CD4-positive, alpha-beta T cell (primary cell): Measurements from ENCODE around the gene ZNF277. TPM values are rescaled to one million over a fixed set of nuclear protein-coding genes. Genes with fewer than 3 reads are reported as not detected.

Experiments
- ATAC-seq: fragments of 200-7000 bp; cut with Tn5 transposase; one replicate; pipeline ENCODE4 v1.10.0; 2022; ENCODE audit warnings: mild to moderate bottlenecking; ENCODE audit not compliant: poor library complexity
- CTCF ChIA-PET: fragments of 350-600 bp; sonication (Branson Sonifier 250); formaldehyde crosslinking; loops from one replicate; lab custom pipeline; 2021; ENCODE audit warnings: antibody characterized with exemption, inconsistent platforms; lab: Charles Lee
- POLR2A ChIA-PET: fragments of 350-600 bp; sonication (Branson Sonifier 250); formaldehyde crosslinking; loops from one replicate; lab custom pipeline; 2021; ENCODE audit warnings: antibody characterized with exemption, inconsistent platforms; lab: Charles Lee
- DNase-seq, 14 experiments: peaks; one replicate each; pipeline ENCODE4 v3.0.0-alpha.2; 2013 to 2020; ENCODE audit warnings: mixed read lengths in 2 of 14
- H3K27ac ChIP-seq, 2 donors: one replicate each; pipeline versions ENCODE4 v1.5.1 to v1.7.0; 2013; ENCODE audit warnings: low read length in 2 of 2, low read depth in 1 of 2, mild to moderate bottlenecking in 1 of 2
- H3K27me3 ChIP-seq, 2 experiments: 1 replicate in 1 of 2; 2 replicates in 1 of 2; pipeline versions ENCODE4 v1.6.1 to v1.7.0; 2013; ENCODE audit warnings: low read length in 2 of 2, control low read depth in 1 of 2, mild to moderate bottlenecking in 1 of 2, moderate library complexity in 1 of 2; ENCODE audit not compliant: insufficient read depth in 2 of 2, control insufficient read depth in 1 of 2
- H3K36me3 ChIP-seq: one replicate; pipeline ENCODE4 v1.6.1; 2013; ENCODE audit warnings: low read length, control low read depth; ENCODE audit not compliant: insufficient read depth
- H3K4me1 ChIP-seq: one replicate; pipeline ENCODE4 v1.6.1; 2013; ENCODE audit warnings: low read length, control low read depth; ENCODE audit not compliant: insufficient read depth
- H3K4me3 ChIP-seq: one replicate; pipeline ENCODE4 v1.5.1; 2013; ENCODE audit warnings: mild to moderate bottlenecking, low read length, moderate library complexity
- H3K9me3 ChIP-seq, 2 experiments: 1 replicate in 1 of 2; 2 replicates in 1 of 2; pipeline versions ENCODE4 v1.6.1 to v1.7.0; 2013; ENCODE audit warnings: low read length in 2 of 2, mild to moderate bottlenecking in 2 of 2, control low read depth in 1 of 2, moderate library complexity in 1 of 2; ENCODE audit not compliant: control insufficient read depth in 1 of 2, insufficient read depth in 1 of 2
- H3K27ac Mint-ChIP-seq: one replicate; pipeline ENCODE4 v1.8.0; 2020; ENCODE audit warnings: mixed read lengths
- H3K27me3 Mint-ChIP-seq: one replicate; pipeline ENCODE4 v1.8.0; 2021; ENCODE audit warnings: mixed read lengths
- H3K36me3 Mint-ChIP-seq: one replicate; pipeline ENCODE4 v1.8.0; 2021; ENCODE audit warnings: low read depth, mixed read lengths
- H3K4me1 Mint-ChIP-seq: one replicate; pipeline ENCODE4 v1.8.0; 2021; ENCODE audit warnings: low read depth, mixed read lengths
- H3K4me3 Mint-ChIP-seq: one replicate; pipeline ENCODE4 v1.8.0; 2020; ENCODE audit warnings: mild to moderate bottlenecking, mixed read lengths
- H3K9me3 Mint-ChIP-seq: one replicate; pipeline ENCODE4 v1.8.0; 2020; ENCODE audit warnings: mixed read lengths
- intact Hi-C, 2 experiments: fragments of 100-400 bp; cut with DNase I in 1 of 2; cut with micrococcal nuclease in 1 of 2; formaldehyde crosslinking; loops; one replicate each; pipeline versions ENCODE4 v1.15.1 to v1.9.0; 2023 to 2025; cut with DNase I, micrococcal nuclease
- total RNA-seq, 174 experiments: library from RNA in 2 of 174; stranded (reverse) in 2 of 174; gene quantifications; one replicate each; pipeline ENCODE4 v1.2.3 and lab custom pipeline; 2021 to 2026
- TF ChIP-seq, protein P1 (sequence below): fragments of 200-600 bp; IDR thresholded peaks from one replicate; pipeline ENCODE4 v1.8.0; 2022; ENCODE audit warnings: antibody characterized with exemption, mild to moderate bottlenecking

The ZNF277 gene
- total RNA-seq, 2 experiments from 2014 or later = 21.6 to 22.5 TPM

DNA sequence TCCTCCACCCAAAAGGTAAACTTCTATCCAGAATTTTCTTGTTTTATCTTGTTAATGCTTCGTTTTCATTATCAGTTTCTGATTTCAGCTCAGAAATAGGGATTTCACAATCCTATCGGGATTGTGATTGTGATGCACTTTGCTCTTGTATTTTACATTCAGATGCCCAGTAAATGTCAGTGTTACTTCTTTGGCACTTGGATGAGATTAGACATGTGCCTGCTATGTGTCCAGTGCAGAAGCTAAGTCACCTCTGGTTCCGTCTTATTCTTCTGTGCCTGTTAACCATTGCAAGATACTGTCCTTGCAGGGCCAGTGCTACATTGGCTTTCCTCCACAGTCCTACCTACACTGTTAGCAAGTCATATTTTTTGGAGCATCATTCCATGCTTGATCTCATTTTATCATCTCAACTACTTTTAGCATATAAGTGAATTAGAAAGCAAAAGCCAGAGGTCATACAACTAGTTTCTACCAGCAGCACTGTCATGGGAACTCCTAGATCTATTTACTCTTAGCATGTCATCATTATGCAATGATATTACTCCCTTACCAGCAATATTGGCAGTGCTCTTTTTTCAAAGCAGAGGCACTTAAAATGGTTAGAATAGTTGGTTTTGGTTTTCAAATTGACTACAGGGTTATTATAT, 26.7 kb downstream of the ZNF277 start:
- Histone ChIP-seq H3K27ac (no peak overlapping the region), H3K9me3 (peaks cover 0 to 5% of the 10 kb centered on the region in 2 experiments), H3K36me3 (no peaks in the 10 kb centered on the region), H3K4me1 (no peaks in the 10 kb centered on the region), H3K4me3 (no peak overlapping the region), H3K27me3 (no peaks in the 10 kb centered on the region)
- TF ChIP-seq, protein P1, sequence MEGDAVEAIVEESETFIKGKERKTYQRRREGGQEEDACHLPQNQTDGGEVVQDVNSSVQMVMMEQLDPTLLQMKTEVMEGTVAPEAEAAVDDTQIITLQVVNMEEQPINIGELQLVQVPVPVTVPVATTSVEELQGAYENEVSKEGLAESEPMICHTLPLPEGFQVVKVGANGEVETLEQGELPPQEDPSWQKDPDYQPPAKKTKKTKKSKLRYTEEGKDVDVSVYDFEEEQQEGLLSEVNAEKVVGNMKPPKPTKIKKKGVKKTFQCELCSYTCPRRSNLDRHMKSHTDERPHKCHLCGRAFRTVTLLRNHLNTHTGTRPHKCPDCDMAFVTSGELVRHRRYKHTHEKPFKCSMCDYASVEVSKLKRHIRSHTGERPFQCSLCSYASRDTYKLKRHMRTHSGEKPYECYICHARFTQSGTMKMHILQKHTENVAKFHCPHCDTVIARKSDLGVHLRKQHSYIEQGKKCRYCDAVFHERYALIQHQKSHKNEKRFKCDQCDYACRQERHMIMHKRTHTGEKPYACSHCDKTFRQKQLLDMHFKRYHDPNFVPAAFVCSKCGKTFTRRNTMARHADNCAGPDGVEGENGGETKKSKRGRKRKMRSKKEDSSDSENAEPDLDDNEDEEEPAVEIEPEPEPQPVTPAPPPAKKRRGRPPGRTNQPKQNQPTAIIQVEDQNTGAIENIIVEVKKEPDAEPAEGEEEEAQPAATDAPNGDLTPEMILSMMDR = no peak
- ATAC-seq (no peak), DNase-seq (no peak)
- no peak overlapping the region for H3K27ac Mint-ChIP-seq
- ChIA-PET POLR2A (no interaction called here), CTCF (no interaction called here)
- H3K9me3 Mint-ChIP-seq = peaks cover 6% of the 10 kb centered on the region
- H3K4me1 Mint-ChIP-seq = peaks cover 32% of the 10 kb centered on the region
- no peak overlapping the region for H3K4me3 Mint-ChIP-seq
- intact Hi-C loops = no loop called here
- peaks cover 40% of the 10 kb centered on the region for H3K36me3 Mint-ChIP-seq
- H3K27me3 Mint-ChIP-seq = no peaks in the 10 kb centered on the region

DNA sequence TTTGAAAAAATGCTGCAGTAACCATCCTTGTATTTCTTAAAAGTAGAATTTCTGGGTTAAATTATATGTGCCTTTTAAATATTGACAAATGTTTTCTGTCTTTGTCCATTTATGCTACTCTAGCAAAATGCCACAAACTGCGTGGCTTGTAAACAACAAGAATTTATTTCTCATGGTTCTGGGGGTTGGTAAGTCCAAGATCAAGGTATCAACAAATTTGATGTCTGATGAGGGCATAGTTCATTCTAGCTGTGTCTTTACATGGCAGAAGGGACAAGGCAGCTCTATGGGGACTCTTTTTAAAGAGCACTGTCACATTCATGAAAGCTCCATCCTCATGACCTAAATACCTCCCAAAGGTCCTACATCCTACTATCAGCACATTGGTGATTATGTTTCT, 27.7 kb downstream of the ZNF277 start:
- ATAC-seq (no peak), DNase-seq (no peak)
- peaks cover 40% of the 10 kb centered on the region for H3K36me3 Mint-ChIP-seq
- H3K4me3 Mint-ChIP-seq = no peak overlapping the region
- TF ChIP-seq, protein P1 = no peak
- Histone ChIP-seq H3K4me3 (no peak overlapping the region), H3K27ac (no peak overlapping the region), H3K4me1 (no peaks in the 10 kb centered on the region), H3K9me3 (peaks cover 0 to 5% of the 10 kb centered on the region in 2 experiments), H3K27me3 (no peaks in the 10 kb centered on the region), H3K36me3 (no peaks in the 10 kb centered on the region)
- H3K27ac Mint-ChIP-seq = no peak overlapping the region
- CTCF ChIA-PET = no interaction called here
- intact Hi-C loops = no loop called here
- H3K9me3 Mint-ChIP-seq = peaks cover 6% of the 10 kb centered on the region
- no peaks in the 10 kb centered on the region for H3K27me3 Mint-ChIP-seq
- POLR2A ChIA-PET = no interaction called here
- peaks cover 22% of the 10 kb centered on the region for H3K4me1 Mint-ChIP-seq

DNA sequence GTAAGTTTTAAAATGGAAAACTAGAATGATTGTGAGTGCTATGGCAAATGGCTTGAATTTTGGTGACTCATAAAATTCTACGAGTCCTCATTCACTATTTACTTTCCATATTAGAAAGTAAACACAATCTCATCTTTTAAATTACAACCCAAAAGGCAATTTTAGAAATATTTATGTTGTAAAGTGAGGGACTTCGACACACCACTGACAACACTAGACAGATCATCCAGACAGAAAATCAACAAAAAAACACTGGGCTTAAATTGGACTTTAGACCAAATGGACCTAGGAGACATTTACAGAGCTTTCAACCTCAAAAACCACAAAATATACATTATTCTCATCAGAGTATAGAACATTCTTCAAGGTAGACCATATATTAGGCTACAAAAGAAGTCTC, 30.1 kb downstream of the ZNF277 start:
- ChIA-PET POLR2A (no interaction called here), CTCF (no interaction called here)
- Mint-ChIP-seq H3K27me3 (no peaks in the 10 kb centered on the region), H3K36me3 (peaks cover 46% of the 10 kb centered on the region), H3K4me3 (no peak overlapping the region), H3K9me3 (peaks cover 11% of the 10 kb centered on the region), H3K27ac (no peak overlapping the region), H3K4me1 (peaks cover 13% of the 10 kb centered on the region)
- intact Hi-C loops = no loop called here
- DNase-seq (no peak), ATAC-seq (no peak)
- Histone ChIP-seq H3K4me1 (no peaks in the 10 kb centered on the region), H3K36me3 (no peaks in the 10 kb centered on the region), H3K27me3 (no peaks in the 10 kb centered on the region), H3K9me3 (peaks cover 0 to 5% of the 10 kb centered on the region in 2 experiments), H3K27ac (no peak overlapping the region), H3K4me3 (no peak overlapping the region)
- TF ChIP-seq, protein P1 = no peak
